GM10266 (cell line): ENCODE data around the gene SAFB2.

ENCODE experiments used
- DNase-seq: peaks from one replicate; pipeline ENCODE4 v3.0.0; 2012; ENCODE audit errors: extremely low spot score
- TF ChIP-seq, protein P1 (sequence below): IDR thresholded peaks from 2 replicates; pipeline ENCODE4 v1.5.1; 2012; ENCODE audit warnings: mild to moderate bottlenecking, low read depth; ENCODE audit not compliant: control insufficient read depth, insufficient read depth; ENCODE audit errors: missing control alignments

Gene SAFB2

DNA sequence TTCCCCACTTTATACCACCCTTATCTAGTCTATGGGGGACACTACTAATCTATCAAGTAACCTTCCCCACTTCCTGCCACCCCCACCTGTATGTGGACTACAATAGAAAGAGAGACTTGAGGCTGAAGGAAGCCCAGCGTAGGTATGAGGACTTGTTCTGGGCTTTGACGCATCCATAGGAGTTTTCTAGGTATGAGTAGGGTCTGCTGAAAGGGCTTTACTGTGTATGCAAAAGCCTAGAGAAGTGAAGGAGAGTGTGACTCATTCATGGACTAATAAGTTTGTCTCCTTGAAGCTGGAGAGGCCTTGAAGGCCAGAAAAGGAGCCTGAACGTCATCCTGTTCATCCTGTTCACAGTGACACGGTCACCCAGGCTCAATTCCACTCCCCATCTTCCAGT, 76.6 kb downstream of the SAFB2 start:
- TF ChIP-seq, protein P1, sequence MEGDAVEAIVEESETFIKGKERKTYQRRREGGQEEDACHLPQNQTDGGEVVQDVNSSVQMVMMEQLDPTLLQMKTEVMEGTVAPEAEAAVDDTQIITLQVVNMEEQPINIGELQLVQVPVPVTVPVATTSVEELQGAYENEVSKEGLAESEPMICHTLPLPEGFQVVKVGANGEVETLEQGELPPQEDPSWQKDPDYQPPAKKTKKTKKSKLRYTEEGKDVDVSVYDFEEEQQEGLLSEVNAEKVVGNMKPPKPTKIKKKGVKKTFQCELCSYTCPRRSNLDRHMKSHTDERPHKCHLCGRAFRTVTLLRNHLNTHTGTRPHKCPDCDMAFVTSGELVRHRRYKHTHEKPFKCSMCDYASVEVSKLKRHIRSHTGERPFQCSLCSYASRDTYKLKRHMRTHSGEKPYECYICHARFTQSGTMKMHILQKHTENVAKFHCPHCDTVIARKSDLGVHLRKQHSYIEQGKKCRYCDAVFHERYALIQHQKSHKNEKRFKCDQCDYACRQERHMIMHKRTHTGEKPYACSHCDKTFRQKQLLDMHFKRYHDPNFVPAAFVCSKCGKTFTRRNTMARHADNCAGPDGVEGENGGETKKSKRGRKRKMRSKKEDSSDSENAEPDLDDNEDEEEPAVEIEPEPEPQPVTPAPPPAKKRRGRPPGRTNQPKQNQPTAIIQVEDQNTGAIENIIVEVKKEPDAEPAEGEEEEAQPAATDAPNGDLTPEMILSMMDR = no peak
- no peak for DNase-seq

DNA sequence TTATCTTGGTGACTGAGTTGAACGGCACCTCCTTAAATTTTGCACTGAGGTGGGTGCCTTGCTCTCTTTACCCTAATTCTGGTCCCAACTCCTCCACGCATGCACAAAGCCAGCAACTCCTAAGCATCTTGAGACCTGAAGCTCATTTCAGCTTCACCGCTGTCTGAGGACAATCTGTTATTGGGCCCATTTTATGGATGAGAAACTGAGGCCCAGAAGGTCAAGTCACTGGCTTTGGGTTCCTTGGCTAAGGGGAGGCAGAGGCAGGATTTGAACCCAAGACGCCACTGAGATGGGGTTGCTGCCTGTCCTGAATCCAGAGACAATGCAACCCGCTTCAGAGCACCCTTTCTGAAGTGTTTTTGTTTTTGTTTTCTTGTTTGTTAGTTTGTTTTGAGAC, 77.5 kb downstream of the SAFB2 start:
- TF ChIP-seq, protein P1 = no peak
- no peak for DNase-seq

DNA sequence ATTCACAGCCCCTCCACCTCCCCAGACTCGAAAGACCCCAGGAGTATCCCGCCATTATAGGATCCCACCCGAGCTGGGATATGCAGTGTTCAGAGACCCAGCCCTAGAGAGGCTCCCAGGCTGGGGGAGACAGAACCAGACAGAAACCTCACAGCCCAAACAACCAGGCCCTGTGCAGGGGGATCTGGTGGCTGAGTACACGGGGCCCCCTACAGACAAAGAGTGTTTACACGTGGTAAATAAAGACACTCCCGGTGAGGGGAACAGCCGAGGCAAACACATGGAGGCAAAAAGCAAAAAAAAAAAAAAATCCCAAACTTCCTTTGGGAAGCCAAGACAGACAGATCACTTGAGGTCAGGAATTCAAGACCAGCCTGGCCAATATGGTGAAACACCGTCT, 79.9 kb downstream of the SAFB2 start:
- TF ChIP-seq, protein P1 = no peak

DNA sequence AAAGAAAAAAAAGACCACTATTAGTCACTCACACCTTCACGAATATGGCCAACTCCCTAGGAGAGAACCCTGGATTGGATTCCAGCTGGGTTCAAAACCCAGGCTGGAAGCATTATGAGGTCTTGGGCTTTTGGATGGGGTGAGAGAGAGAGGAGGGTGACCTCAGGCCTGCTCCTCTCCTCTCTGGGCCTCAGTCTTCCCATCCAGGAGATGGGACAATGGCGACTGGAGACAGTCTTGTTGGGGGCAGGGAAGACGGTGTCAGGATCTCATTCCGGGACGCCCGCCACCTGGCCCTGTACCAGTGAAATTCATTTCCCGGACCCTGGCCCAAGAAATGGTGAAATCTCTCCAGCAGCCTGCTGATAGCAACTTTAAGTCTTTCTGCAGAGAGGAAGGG, 81.1 kb downstream of the SAFB2 start:
- TF ChIP-seq, protein P1 = no peak
- no peak for DNase-seq

More for the DNA sequence above, 79.9 kb downstream of the SAFB2 start:
- DNase-seq = no peak

DNA sequence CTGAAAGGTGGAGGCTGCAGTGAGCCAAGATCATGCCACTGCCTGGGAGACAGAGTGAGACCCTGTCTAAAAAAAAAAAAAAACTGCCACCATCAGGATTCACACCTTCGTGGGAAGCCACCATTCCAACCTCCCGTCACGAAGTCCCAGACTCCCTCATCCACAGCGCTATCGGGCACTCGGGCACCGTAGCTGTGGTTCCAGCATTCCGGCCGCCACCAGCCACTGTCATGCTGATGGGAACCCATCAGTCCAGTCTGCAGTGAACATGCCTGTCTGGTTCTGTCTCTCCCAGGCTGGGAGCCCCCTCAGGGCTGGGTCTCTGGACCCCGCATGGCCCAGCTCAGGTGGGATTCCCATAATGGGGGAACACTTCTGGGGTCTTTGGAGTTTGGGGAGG, 82.4 kb downstream of the SAFB2 start:
- DNase-seq = no peak
- TF ChIP-seq, protein P1 = no peak

DNA sequence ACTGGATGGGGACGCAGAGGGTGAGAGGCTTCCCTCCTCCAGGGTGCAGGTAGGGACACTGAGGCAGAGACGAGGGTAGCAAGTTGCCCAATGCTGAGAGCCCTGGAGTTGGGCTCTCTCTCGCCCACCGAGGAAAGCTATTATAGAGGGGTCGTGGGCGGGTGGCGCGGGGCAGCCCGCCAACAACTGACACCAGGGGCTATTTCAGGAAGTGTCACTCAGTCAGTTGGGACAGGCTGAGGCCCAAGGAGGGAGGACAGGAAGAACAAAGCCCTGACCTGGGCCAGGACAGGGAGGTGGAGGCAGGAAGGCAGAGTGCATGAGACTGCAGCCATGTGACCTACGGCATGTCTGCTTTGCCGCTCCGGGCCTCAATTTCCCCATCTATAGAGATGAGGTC, 84.7 kb downstream of the SAFB2 start:
- no peak for DNase-seq
- TF ChIP-seq, protein P1 = no peak
